ENCODE results near the gene FRMD4A.
A peak's percentile ranks its signal among the peaks of the same experiment; 100 is the strongest.

FRMD4A gene

GRCh38 chr10:13816195-13816925, 514.4 kb downstream of the FRMD4A start:
- DNase-seq (ENCODE audit: low read depth), result peak; percentile 60

- DNase-seq (ENCODE audit: low read depth), result no peak
Measured at GRCh38 chr10:13815756-13816155, 515.0 kb downstream of the FRMD4A start.

GRCh38 chr10:13813550-13813949, 517.2 kb downstream of the FRMD4A start:
- no peak for DNase-seq (ENCODE audit: low read depth)

GRCh38 chr10:13812804-13813203, 517.9 kb downstream of the FRMD4A start:
- DNase-seq (ENCODE audit: low read depth), result no peak

- no peak for DNase-seq (ENCODE audit: low read depth)
Measured at GRCh38 chr10:13810568-13810967, 520.2 kb downstream of the FRMD4A start.

GRCh38 chr10:13809427-13809826, 521.3 kb downstream of the FRMD4A start:
- no peak for DNase-seq (ENCODE audit: low read depth)

GRCh38 chr10:13808556-13809391, 522.0 kb downstream of the FRMD4A start:
- no peak for DNase-seq (ENCODE audit: low read depth)

GRCh38 chr10:13806419-13806818, 524.3 kb downstream of the FRMD4A start:
- no peak for DNase-seq (ENCODE audit: low read depth)

GRCh38 chr10:13803566-13804554, 526.9 kb downstream of the FRMD4A start:
- no peak for DNase-seq (ENCODE audit: low read depth)

- no peak for DNase-seq (ENCODE audit: low read depth)
Measured at GRCh38 chr10:13801907-13802288, 528.8 kb downstream of the FRMD4A start.

- DNase-seq (ENCODE audit: low read depth), result no peak
Measured at GRCh38 chr10:13801156-13801906, 529.4 kb downstream of the FRMD4A start.

GRCh38 chr10:13797164-13797563, 533.6 kb downstream of the FRMD4A start:
- DNase-seq (ENCODE audit: low read depth), result no peak

GRCh38 chr10:13795653-13796555, 534.8 kb downstream of the FRMD4A start:
- DNase-seq (ENCODE audit: low read depth), result no peak

GRCh38 chr10:13794992-13795612, 535.6 kb downstream of the FRMD4A start:
- DNase-seq (ENCODE audit: low read depth), result no peak

GRCh38 chr10:13792006-13792405, 538.7 kb downstream of the FRMD4A start:
- DNase-seq (ENCODE audit: low read depth), result no peak

- DNase-seq (ENCODE audit: low read depth), result no peak
Measured at GRCh38 chr10:13791483-13791882, 539.2 kb downstream of the FRMD4A start.

GRCh38 chr10:13790196-13790595, 540.5 kb downstream of the FRMD4A start:
- DNase-seq (ENCODE audit: low read depth), result no peak

GRCh38 chr10:13789448-13789829, 541.3 kb downstream of the FRMD4A start:
- DNase-seq (ENCODE audit: low read depth), result no peak

GRCh38 chr10:13788711-13789447, 541.8 kb downstream of the FRMD4A start:
- DNase-seq (ENCODE audit: low read depth), result no peak
